Sigmoid colon (tissue), 4 donors: ENCODE measurements around the gene JMJD7.

Experiments
- CTCF ChIP-seq, 4 experiments: fragments of 450-650 bp in 3 of 4; fragments of 200-600 bp in 1 of 4; IDR thresholded peaks; one replicate each; pipeline ENCODE4 v1.5.1; 2016 to 2019; ENCODE audit warnings: antibody characterized with exemption in 4 of 4, mild to moderate bottlenecking in 3 of 4, moderate library complexity in 2 of 4
- POLR2AphosphoS5 ChIP-seq, 4 donors: sonication (generic); formaldehyde crosslinking; IDR thresholded peaks; one replicate each; pipeline ENCODE4 v1.6.1; 2017; ENCODE audit warnings: antibody characterized with exemption in 4 of 4

- TF ChIP-seq CTCF (IDR thresholded peaks at IDR 0.05) (no peak), POLR2AphosphoS5 (IDR thresholded peaks at IDR 0.05) (no peak)
These were observed 6.2 kb downstream of the JMJD7 start for GRCh38 chr15:41834096-41834495.
